Activated CD4-positive, CD25-positive, alpha-beta regulatory T cell treated with anti-CD3 and anti-CD28 coated beads, Interleukin-2, amount 50 U/mL, for 24 hours (primary cell): ENCODE results near the gene FBLN2.

Experiments
- ATAC-seq, 2 donors: fragments of 150-1000 bp; cut with Tn5 transposase; one replicate each; pipeline ENCODE4 v1.10.0; 2021; ENCODE audit warnings: mild to moderate bottlenecking in 1 of 2, moderate library complexity in 1 of 2

The FBLN2 gene

GRCh38 chr3:13669457-13669856, 120.5 kb downstream of the FBLN2 start:
- no peak for ATAC-seq

GRCh38 chr3:13670292-13670691, 121.4 kb downstream of the FBLN2 start:
- no peak for ATAC-seq

- no peak for ATAC-seq
Observed at GRCh38 chr3:13671482-13672233, 122.7 kb downstream of the FBLN2 start.

- ATAC-seq: no peak
Observed at GRCh38 chr3:13673207-13673606, 124.3 kb downstream of the FBLN2 start.

GRCh38 chr3:13674538-13675185, 125.7 kb downstream of the FBLN2 start:
- no peak for ATAC-seq

GRCh38 chr3:13676356-13677017, 127.6 kb downstream of the FBLN2 start:
- no peak for ATAC-seq

- no peak for ATAC-seq
Observed at GRCh38 chr3:13677272-13677671, 128.3 kb downstream of the FBLN2 start.

- no peak for ATAC-seq
Observed at GRCh38 chr3:13681931-13682330, 133.0 kb downstream of the FBLN2 start.

GRCh38 chr3:13682331-13683013, 133.5 kb downstream of the FBLN2 start:
- no peak for ATAC-seq

GRCh38 chr3:13683288-13683687, 134.4 kb downstream of the FBLN2 start:
- no peak for ATAC-seq

GRCh38 chr3:13683772-13684171, 134.8 kb downstream of the FBLN2 start:
- ATAC-seq: no peak

- ATAC-seq: no peak
Observed at GRCh38 chr3:13684350-13684749, 135.4 kb downstream of the FBLN2 start.

- no peak for ATAC-seq
Observed at GRCh38 chr3:13684854-13685253, 135.9 kb downstream of the FBLN2 start.

GRCh38 chr3:13685721-13686120, 136.8 kb downstream of the FBLN2 start:
- no peak for ATAC-seq

GRCh38 chr3:13686367-13687160, 137.6 kb downstream of the FBLN2 start:
- ATAC-seq: no peak

- ATAC-seq: no peak
Observed at GRCh38 chr3:13687517-13687943, 138.6 kb downstream of the FBLN2 start.
